ENCODE results near the gene DNAJB7.
"Not testable (repeated sequence)": the region's sequence is repeated elsewhere in the genome, so short reads cannot be mapped to it uniquely, and the experiment has no call there.

The DNAJB7 gene

DNA sequence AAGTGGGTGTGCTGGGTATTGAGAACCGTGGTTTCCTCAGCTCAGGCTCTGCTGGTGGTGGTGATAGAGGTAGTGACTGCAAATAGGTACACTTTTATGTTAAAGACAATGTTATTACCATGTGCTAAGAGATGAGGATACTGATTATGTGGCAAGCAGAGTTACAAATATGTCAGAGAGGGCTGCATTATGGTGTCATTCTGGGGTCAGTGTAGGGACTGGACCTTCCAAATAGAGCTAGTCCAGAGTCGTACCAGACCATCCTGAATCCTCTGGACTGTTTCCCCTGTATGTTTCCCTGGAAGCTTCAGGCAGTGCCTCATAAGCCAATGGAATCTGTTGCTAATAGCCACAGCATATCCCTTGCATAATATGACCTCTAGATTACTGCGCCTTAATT, at the start of gene DNAJB7:
TSS of gene DNAJB7 (minus strand) at position 101 of the 400 bp plus-strand sequence. CDS start 119 bp downstream, outside the sequence.
- DNase-seq (ENCODE audit: low spot score), result no peak

- no peak for DNase-seq (ENCODE audit: low spot score)
Measured at GRCh38 chr22:40908895-40909294, 47.0 kb upstream of the DNAJB7 start.

GRCh38 chr22:40904101-40904500, 42.2 kb upstream of the DNAJB7 start:
- DNase-seq (ENCODE audit: low spot score), result no peak

DNA sequence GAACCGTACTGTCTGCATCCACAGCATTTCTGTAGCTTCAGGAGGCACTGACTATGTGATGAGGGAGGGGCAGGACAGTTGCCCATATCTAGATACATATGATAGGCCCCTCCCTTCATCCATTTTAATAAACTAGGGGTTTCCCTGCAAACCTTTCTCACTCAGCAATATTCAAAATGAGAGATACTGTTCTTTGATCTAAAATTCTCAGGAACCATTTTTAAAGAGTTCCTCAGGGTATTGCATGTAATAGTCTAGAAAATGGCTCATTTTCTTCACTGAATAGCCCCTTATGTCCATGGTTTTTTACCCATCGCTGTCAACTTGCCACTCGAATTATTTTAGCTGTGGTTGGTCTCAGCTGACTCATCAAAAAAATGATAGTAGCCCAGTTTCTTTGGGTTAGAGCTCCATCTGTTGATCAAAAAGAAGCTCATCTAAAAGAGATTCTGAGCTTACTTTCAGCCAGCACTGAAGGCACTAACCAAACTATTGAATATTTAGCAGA, 37.0 kb upstream of the DNAJB7 start:
- DNase-seq (ENCODE audit: low spot score), result peak; percentile 73

GRCh38 chr22:40894417-40894816, 32.5 kb upstream of the DNAJB7 start:
- DNase-seq (ENCODE audit: low spot score), result no peak

DNA sequence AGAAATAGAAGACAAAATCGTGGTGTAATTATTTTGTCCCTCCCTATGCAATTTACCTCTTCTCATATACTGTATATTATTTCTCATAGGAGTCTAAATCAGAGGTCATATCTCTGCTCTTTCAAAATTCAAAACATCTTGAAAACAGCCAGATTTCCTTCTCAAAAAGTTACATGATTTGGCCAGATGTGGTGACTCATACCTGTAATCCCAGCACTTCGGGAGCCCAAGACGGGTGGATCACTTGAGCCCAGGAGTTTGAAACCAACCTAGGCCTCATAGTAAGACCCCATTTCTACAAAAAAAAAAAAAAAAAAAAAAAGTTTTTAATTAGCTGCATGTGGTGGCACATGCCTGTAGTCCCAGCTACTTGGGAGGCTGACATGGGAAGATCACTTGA, 29.0 kb upstream of the DNAJB7 start:
- DNase-seq (ENCODE audit: low spot score), result no peak

DNA sequence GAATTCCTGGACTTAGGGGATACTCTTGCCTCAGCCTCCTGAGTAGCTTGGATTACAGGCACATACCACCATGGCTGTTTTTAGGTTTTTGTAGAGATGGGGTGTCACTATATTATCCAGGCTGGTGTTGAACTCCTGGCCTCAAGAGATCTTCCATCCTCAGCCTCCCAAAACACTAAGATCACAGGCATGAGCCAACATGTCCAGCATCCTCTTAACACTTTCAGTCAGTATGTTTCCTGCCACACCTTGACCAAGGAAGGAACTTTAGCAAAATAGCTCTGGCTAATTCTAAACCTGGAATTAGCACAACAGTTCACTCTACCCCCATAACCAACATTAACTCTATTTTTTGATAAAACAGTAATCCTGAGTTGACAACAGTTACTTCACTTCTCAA, 27.2 kb upstream of the DNAJB7 start:
- no peak for DNase-seq (ENCODE audit: low spot score)

DNA sequence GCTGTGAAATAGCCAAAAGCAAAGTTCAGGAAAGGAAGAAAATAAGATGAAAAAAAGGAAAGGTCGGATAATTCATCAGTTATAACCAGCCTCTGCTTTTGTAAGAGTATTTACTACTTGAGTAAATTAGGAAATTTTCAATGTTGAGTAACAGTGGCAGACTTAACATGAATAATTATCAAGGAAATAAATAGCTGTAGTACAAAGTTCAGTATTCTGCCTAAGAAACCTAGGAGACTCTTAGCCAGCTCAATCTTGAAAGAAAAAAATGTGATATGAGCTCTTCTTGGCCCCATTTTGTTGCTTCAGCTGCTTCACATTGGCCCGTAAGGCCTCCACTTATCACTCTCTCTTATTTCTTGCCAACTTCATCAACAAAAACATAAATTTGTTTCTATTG, 17.0 kb upstream of the DNAJB7 start:
- no peak for DNase-seq (ENCODE audit: low spot score)

DNA sequence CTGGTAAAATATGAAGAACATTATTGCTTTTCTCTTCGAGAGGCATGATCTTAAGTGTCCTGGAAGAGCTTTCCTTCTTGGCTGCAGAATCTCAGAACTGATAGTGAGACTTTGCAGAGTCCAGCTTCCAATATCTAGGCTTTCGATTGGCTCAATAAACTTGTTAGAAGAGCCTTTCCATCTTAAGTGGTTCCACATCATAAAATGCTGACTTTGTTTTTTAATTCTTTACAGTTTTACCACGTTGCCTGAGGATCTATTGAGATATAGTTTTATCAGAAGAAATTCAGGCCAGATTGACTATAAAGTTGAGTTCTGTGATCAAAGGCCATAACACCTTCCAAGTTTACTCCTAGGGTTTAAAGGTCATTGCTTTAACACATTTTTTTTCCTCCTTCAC, 15.6 kb upstream of the DNAJB7 start:
- no peak for DNase-seq (ENCODE audit: low spot score)

DNA sequence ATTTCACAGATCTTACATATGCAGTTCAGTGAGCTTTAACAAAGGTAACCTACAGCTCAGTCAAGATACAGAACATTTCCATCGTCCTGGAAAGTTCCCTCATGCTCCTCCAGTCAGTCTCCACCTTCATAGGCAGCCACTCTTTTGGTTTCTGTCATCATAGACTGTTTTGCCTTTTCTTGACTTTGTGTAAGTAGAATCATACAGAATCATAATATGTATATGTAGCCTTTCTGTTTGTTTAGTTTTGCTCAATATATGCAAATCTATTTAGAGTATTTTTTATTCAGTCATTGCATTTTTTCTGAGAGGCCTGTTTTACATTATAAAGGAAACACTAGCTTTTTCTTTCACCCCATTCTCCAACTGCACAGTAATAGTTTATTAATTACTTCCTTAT, 15.0 kb upstream of the DNAJB7 start:
- no peak for DNase-seq (ENCODE audit: low spot score)

DNA sequence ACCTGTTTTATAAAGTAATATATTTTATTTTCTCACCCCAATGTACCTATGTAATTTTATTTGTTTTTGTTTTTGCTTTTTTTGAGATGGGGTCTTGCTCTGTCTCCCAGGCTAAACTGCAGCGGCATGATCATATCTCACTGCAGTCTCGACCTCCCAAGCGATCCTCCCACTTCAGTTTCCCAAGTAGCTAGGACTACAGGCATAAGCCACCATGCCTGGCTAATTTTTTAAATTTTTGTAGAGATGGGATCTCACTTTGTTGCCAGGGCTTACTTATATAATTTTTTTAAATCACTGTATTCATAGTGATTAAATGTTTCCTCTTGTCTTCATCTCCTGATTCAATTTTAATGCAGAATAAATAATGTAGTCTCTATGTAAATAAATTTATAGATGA, 13.2 kb upstream of the DNAJB7 start:
- DNase-seq (ENCODE audit: low spot score), result no peak

- no peak for DNase-seq (ENCODE audit: low spot score)
Measured at GRCh38 chr22:40874016-40874415, 12.1 kb upstream of the DNAJB7 start.

DNA sequence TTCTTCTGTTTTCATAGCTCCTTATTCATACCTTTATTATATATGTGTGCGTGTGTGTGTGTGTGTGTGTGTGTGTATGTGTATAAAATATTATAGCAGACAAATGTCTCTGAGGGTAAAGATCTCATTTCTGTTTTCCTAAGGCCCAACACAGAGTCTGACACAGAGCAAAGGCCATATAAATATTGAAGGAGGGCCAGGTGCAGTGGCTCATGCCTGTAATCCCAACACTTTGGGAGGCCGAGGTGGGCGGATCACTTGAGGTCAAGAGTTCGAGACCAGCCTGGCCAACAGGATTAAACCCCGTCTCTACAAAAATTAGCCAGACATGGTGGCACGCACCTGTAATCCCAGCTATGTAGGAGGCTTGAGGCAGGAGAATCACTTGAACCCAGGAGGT, 6.5 kb upstream of the DNAJB7 start:
- DNase-seq (ENCODE audit: low spot score), result not testable (repeated sequence)

DNA sequence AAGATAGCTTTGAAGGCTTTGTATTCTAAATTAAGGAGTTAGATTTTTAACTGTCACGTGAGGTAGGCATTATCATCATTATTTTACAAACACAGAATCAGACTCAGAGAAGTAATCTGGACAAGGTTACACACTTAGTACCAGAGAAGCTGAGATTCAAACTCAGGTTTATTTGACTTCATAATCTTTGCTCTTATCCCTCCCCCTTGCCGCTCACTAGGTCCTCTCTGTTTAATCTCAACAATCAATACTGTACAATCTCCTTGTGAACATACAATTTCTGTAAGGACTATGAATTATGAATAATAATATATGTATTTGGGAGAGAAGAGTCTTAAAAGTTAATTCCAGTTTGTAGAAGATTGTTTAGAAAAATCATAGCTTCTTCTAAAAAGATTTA, 5.2 kb upstream of the DNAJB7 start:
- no peak for DNase-seq (ENCODE audit: low spot score)

DNA sequence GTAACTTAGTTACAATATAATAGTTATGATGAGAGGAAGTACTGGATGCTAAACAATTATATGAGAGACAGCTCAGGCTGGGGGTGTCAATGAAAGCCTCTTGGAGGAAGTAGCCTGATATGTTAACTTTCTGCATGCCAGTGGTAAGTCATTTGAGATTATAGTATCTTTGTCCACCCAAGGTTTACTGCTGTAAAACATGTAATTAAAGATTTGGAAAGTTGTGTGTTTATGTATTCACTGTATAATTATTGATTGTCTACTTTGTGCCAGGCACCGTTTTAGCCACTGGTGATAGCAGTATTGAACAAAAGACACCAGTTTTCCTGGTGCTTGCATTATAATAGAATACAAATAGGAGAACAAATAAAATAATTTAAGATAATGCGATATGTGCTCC, 624 bp upstream of the DNAJB7 start:
- no peak for DNase-seq (ENCODE audit: low spot score)

- peak; percentile 36 for DNase-seq (ENCODE audit: low spot score)
Measured at GRCh38 chr22:40857309-40857855, 4.5 kb downstream of the DNAJB7 start.

DNA sequence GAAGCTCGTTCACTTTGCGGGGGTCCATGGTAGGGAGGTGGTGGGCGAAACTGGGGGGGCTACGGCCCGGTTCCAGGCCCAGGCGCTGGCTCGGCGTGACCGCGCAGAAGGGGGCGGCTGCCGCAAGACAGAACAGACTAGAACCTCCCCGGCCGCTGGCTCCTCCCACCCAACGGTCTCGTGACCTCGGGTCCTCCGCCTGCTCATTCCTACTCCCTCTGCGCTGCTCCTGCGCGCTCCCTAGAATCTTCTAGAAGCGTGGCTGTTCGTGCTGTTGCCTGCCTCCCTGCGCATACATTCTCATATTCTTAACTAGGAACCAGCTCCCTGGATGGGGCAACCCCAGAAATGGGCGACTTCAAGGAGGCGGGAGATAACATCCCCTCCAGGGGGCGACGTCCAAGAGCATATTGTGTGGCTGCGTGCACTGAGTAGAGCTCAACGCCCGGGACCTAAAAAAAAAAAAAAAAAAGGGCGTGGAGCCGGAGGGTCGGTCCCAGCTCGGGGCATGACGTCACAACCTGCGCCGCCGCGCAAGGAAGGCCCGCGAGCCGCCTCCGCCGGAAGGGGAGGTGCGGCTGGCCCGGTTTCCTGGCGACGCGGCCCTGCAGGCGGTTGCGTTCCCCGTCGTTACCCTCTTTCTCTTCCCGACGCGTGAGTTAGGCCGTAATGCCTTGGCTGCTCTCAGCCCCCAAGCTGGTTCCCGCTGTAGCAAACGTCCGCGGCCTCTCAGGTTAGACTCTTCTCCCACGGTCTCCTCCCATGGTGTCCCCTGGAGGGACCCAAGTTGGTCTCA, 5.2 kb downstream of the DNAJB7 start, which contains the start of the genes ST13 and XPNPEP3:
TSS of gene ST13 (minus strand) at position 127 of the 796 bp plus-strand sequence. CDS start at position 28, 99 bp downstream.
TSS of gene XPNPEP3 (plus strand) at position 636 of the 796 bp plus-strand sequence. CDS start at position 670, 34 bp downstream.
- peak; percentile 97 for DNase-seq (ENCODE audit: low spot score)

DNA sequence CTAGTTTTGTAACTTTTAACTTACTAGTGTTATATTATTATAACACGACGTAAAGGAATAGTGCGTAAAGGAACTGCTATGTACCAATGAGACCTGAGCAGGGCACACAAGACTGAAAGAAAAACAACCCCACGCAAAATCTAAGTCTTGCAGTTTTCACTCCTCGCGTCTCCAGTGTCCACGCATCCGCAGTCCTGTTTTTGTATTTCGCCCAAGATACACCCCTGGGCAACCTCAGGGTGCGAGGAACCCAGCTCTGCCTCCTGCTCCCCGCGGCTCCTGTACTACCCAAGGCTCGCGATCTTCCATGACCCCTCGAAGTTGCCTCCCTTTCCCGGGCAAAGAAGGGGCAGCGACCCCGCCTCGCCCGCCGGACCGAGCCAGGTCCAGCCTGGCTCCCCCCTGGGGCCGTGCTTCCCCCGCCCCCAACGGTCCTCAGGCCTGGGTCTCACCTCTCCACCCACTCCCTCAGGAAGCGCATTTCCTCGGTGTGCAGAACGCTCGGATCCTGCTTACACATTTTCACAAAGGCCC, 5.9 kb downstream of the DNAJB7 start:
- DNase-seq (ENCODE audit: low spot score), result peak; percentile 58

GRCh38 chr22:40855071-40855978, 6.6 kb downstream of the DNAJB7 start:
- DNase-seq (ENCODE audit: low spot score), result peak; percentile 21

DNA sequence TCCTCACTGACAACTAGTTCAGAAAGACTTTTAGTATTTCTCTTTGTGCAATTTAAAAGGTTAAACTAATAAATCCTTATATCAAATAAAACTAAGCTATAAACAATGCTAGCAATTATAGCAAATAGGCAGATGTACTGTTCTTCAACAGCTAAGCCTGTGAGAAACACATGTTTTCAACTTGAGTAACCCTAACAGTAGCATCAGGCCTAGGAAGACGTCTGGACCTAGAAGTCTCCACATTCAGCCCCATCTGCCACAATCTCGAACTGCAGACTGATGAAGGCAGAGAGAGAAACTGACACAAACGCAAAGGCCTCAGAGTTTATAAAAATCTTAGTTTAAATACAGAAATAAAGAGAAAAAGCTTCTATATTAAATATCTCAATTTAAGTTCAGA, 8.0 kb downstream of the DNAJB7 start:
- DNase-seq (ENCODE audit: low spot score), result peak; percentile 35

- peak; percentile 16 for DNase-seq (ENCODE audit: low spot score)
Measured at GRCh38 chr22:40853333-40853732, 8.6 kb downstream of the DNAJB7 start.

DNA sequence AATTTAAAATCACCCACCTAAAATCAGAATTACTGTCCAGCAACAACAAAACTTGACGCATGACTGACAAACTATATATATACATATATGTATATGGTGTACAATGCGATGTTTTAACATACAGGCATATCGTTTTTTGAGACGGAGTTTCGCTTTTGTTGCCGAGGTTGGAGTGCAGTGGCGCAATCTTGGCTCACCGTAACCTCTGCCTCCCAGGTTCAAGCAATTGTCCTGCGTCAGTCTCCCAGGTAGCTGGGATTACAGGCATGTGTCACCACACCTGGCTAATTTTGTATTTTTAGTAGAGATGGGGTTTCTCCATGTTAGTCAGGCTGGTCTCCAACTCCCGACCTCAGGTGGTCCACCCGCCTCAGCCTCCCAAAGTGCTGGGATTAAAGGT, 16.1 kb downstream of the DNAJB7 start:
- not testable (repeated sequence) for DNase-seq (ENCODE audit: low spot score)

Measured in pons (tissue), 1 donor.